SK-N-SH (cell line): ENCODE data around the gene PSD2. TPM values are rescaled to one million over a fixed set of nuclear protein-coding genes. Genes with fewer than 3 reads are reported as not detected.

ENCODE experiments used
- CTCF ChIA-PET: fragments of 300-600, 350-600 bp; formaldehyde crosslinking; extraction: SDS; loops from one replicate; lab custom pipeline; 2021; lab: Yijun Ruan, JAX
- POLR2A ChIA-PET: fragments of 350-600 bp; sonication (Branson Sonifier 250); formaldehyde crosslinking; extraction: SDS; loops from one replicate; lab custom pipeline; 2020; ENCODE audit warnings: antibody characterized with exemption, inconsistent platforms; lab: Yijun Ruan, JAX
- DNase-seq: peaks from one replicate; pipeline ENCODE4 v3.0.0; 2012
- H2AFZ ChIP-seq: fragments of 200-600 bp; sonication (generic); 2 replicates; pipeline ENCODE4 v1.8.1; 2016; ENCODE audit warnings: antibody characterized with exemption, mild to moderate bottlenecking, low read depth
- H3F3A ChIP-seq: fragments of 200-600 bp; sonication (generic); replicated peaks from 2 replicates; pipeline ENCODE3; 2016; ENCODE audit warnings: antibody characterized with exemption, mild to moderate bottlenecking; ENCODE audit not compliant: insufficient read depth
- H3K27ac ChIP-seq, 2 experiments: fragments of 200-500 bp in 1 of 2; fragments of 200-600 bp in 1 of 2; sonication (Bioruptor generic) in 1 of 2; sonication (generic), shearing (Covaris generic) in 1 of 2; 2 replicates each; pipeline versions ENCODE4 v1.5.1 to v1.6.1; 2014 to 2016; ENCODE audit warnings: low read depth in 2 of 2, inconsistent platforms in 1 of 2, low read length in 1 of 2, mild to moderate bottlenecking in 1 of 2, mixed read lengths in 1 of 2
- H3K27me3 ChIP-seq: fragments of 200-600 bp; sonication (generic), shearing (Covaris generic); 2 replicates; pipeline ENCODE4 v1.6.1; 2016; ENCODE audit warnings: mixed run types; ENCODE audit not compliant: insufficient read depth
- H3K36me3 ChIP-seq, 2 experiments: fragments of 200-500 bp in 1 of 2; fragments of 200-600 bp in 1 of 2; sonication (Bioruptor generic) in 1 of 2; sonication (generic) in 1 of 2; replicated peaks in 1 of 2; 2 replicates each; pipeline versions ENCODE3 to v1.5.1; 2014 to 2016; ENCODE audit warnings: low read length in 1 of 2, mild to moderate bottlenecking in 1 of 2; ENCODE audit not compliant: insufficient read depth in 2 of 2, control insufficient read depth in 1 of 2
- H3K4me1 ChIP-seq, 2 experiments: fragments of 200-500 bp in 1 of 2; fragments of 200-600 bp in 1 of 2; sonication (Bioruptor generic) in 1 of 2; sonication (generic), shearing (Covaris generic) in 1 of 2; 2 replicates each; pipeline versions ENCODE4 v1.5.1 to v1.6.1; 2014 to 2016; ENCODE audit warnings: low read depth in 1 of 2, low read length in 1 of 2, mixed run types in 1 of 2; ENCODE audit not compliant: insufficient read depth in 2 of 2, control insufficient read depth in 1 of 2
- H3K4me2 ChIP-seq: fragments of 200-600 bp; sonication (generic), shearing (Covaris generic); 2 replicates; pipeline ENCODE4 v1.6.1; 2017; ENCODE audit warnings: mixed run types
- H3K4me3 ChIP-seq, 2 experiments: fragments of 200-500 bp in 1 of 2; fragments of 200-600 bp in 1 of 2; sonication (Bioruptor generic) in 1 of 2; sonication (generic), shearing (Covaris generic) in 1 of 2; 2 replicates each; pipeline versions ENCODE4 v1.5.1 to v1.8.1; 2014 to 2016; ENCODE audit warnings: low read depth in 2 of 2, inconsistent platforms in 1 of 2, low read length in 1 of 2, mild to moderate bottlenecking in 1 of 2, mixed read lengths in 1 of 2, moderate library complexity in 1 of 2
- H3K79me2 ChIP-seq: fragments of 200-600 bp; sonication (generic); 2 replicates; pipeline ENCODE4 v1.8.1; 2017; ENCODE audit warnings: mild to moderate bottlenecking; ENCODE audit not compliant: insufficient read depth
- H3K9ac ChIP-seq: fragments of 200-600 bp; sonication (generic); 2 replicates; pipeline ENCODE4 v1.6.1; 2017; ENCODE audit warnings: mixed run types
- H3K9me2 ChIP-seq: fragments of 200-600 bp; sonication (generic); 2 replicates; pipeline ENCODE4 v1.6.1; 2017; ENCODE audit warnings: mixed run types
- H3K9me3 ChIP-seq: fragments of 200-600 bp; sonication (generic); 2 replicates; pipeline ENCODE4 v1.6.1; 2017; ENCODE audit warnings: mixed run types, mild to moderate bottlenecking, moderate library complexity
- H4K20me1 ChIP-seq: fragments of 200-600 bp; sonication (generic); 2 replicates; pipeline ENCODE4 v1.6.1; 2017; ENCODE audit warnings: mild to moderate bottlenecking, mixed run types; ENCODE audit not compliant: insufficient read depth
- EP300 ChIP-seq, 2 experiments: IDR thresholded peaks; 2 replicates each; pipeline versions ENCODE4 v1.4.0 to v1.6.1; 2012; ENCODE audit warnings: borderline replicate concordance in 1 of 2, low read depth in 1 of 2, low read length in 1 of 2
- JUND ChIP-seq: IDR thresholded peaks from 2 replicates; pipeline ENCODE4 v1.4.0; 2012
- MXI1 ChIP-seq: IDR thresholded peaks from 2 replicates; pipeline ENCODE4 v1.6.1; 2012; ENCODE audit warnings: mild to moderate bottlenecking, low read depth, low read length, improper control_type of control experiment
- RAD21 ChIP-seq: IDR thresholded peaks from 2 replicates; pipeline ENCODE4 v1.6.1; 2012; ENCODE audit warnings: mild to moderate bottlenecking, low read length
- TAF1 ChIP-seq: IDR thresholded peaks from 2 replicates; pipeline ENCODE4 v1.6.1; 2012; ENCODE audit warnings: low read depth, mild to moderate bottlenecking, low read length, moderate library complexity, borderline replicate concordance
- TCF12 ChIP-seq: IDR thresholded peaks from 2 replicates; pipeline ENCODE4 v1.4.0; 2012
- USF2 ChIP-seq: fragments of 150-350 bp; IDR thresholded peaks from 2 replicates; pipeline ENCODE4 v1.6.1; 2017; ENCODE audit warnings: antibody characterized with exemption, low read length, low read depth, borderline replicate concordance
- WGBS: methylation state at CpG from one replicate; pipeline ENCODE4 v1.1.6; 2017; ENCODE audit warnings: low lambda C conversion rate; 5-methylcytosine and 5-hydroxymethylcytosine counted together
- polyA plus RNA-seq, 3 experiments: library from polyadenylated mRNA; depleted of rRNA; stranded (reverse); fragments of >200 nt; gene quantifications; 2 replicates each; pipeline ENCODE4 v1.2.3, GENCODE V29; 2012
- TF ChIP-seq, protein P1 (sequence below): IDR thresholded peaks from 2 replicates; pipeline ENCODE4 v1.6.1; 2012; ENCODE audit warnings: mild to moderate bottlenecking, low read depth, low read length, moderate library complexity
- TF ChIP-seq, protein P2 (sequence below): fragments of 200-600 bp; sonication (generic); IDR thresholded peaks from 2 replicates; pipeline ENCODE4 v1.6.1; 2017; ENCODE audit warnings: antibody characterized with exemption, mild to moderate bottlenecking, moderate library complexity
- TF ChIP-seq, protein P3 (sequence below): IDR thresholded peaks from 2 replicates; pipeline ENCODE4; 2012
- TF ChIP-seq, protein P4 (sequence below): fragments of 150-350 bp; IDR thresholded peaks from 2 replicates; pipeline ENCODE4 v1.6.1; 2016; ENCODE audit warnings: mild to moderate bottlenecking, low read depth, low read length
- TF ChIP-seq, protein P5 (sequence below): IDR thresholded peaks from 2 replicates; pipeline ENCODE4 v1.4.0; 2012; ENCODE audit warnings: low read depth, borderline replicate concordance

PSD2 gene
- polyA plus RNA-seq, 1 of the 3 experiments (the other 2 are of a cell fraction), result 0.15 TPM

- Histone ChIP-seq H3K4me3 (no peak overlapping the region), H4K20me1 (no peaks in the 10 kb centered on the region), H2AFZ (no peak overlapping the region), H3K4me1 (peaks cover 0 to 5% of the 10 kb centered on the region in 2 experiments; a peak in 1 of 4 replicates), H3K36me3 (no peaks in the 10 kb centered on the region), H3K9me3 (no peaks in the 10 kb centered on the region), H3K27ac (no peak overlapping the region), H3F3A (no peaks in the 10 kb centered on the region), H3K27me3 (no peaks in the 10 kb centered on the region), H3K79me2 (no peaks in the 10 kb centered on the region), H3K4me2 (no peak overlapping the region), H3K9ac (no peak overlapping the region), H3K9me2 (no peaks in the 10 kb centered on the region)
- POLR2A ChIA-PET, result no interaction called here
- 83% methylated on average over 2 of the region's 2 CpGs for WGBS
- CTCF ChIA-PET, result interaction anchor here (1.0 to 23.1 kb wide), 7 partner anchors 16 to 198 kb away, joined by 3 to 627 read pairs (median 10); no protein-coding TSS in a partner anchor
- DNase-seq, result no peak
- TF ChIP-seq TAF1 (no peak), EP300 (IDR thresholded peaks at IDR 0.05; ENCODE audit: borderline replicate concordance in 1 of 2, low read depth in 1 of 2, low read length in 1 of 2) (no peak), TCF12 (no peak), JUND (no peak), USF2 (no peak), MXI1 (no peak), RAD21 (no peak)
- TF ChIP-seq, protein P1, sequence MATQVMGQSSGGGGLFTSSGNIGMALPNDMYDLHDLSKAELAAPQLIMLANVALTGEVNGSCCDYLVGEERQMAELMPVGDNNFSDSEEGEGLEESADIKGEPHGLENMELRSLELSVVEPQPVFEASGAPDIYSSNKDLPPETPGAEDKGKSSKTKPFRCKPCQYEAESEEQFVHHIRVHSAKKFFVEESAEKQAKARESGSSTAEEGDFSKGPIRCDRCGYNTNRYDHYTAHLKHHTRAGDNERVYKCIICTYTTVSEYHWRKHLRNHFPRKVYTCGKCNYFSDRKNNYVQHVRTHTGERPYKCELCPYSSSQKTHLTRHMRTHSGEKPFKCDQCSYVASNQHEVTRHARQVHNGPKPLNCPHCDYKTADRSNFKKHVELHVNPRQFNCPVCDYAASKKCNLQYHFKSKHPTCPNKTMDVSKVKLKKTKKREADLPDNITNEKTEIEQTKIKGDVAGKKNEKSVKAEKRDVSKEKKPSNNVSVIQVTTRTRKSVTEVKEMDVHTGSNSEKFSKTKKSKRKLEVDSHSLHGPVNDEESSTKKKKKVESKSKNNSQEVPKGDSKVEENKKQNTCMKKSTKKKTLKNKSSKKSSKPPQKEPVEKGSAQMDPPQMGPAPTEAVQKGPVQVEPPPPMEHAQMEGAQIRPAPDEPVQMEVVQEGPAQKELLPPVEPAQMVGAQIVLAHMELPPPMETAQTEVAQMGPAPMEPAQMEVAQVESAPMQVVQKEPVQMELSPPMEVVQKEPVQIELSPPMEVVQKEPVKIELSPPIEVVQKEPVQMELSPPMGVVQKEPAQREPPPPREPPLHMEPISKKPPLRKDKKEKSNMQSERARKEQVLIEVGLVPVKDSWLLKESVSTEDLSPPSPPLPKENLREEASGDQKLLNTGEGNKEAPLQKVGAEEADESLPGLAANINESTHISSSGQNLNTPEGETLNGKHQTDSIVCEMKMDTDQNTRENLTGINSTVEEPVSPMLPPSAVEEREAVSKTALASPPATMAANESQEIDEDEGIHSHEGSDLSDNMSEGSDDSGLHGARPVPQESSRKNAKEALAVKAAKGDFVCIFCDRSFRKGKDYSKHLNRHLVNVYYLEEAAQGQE, result no peak
- TF ChIP-seq, protein P2, sequence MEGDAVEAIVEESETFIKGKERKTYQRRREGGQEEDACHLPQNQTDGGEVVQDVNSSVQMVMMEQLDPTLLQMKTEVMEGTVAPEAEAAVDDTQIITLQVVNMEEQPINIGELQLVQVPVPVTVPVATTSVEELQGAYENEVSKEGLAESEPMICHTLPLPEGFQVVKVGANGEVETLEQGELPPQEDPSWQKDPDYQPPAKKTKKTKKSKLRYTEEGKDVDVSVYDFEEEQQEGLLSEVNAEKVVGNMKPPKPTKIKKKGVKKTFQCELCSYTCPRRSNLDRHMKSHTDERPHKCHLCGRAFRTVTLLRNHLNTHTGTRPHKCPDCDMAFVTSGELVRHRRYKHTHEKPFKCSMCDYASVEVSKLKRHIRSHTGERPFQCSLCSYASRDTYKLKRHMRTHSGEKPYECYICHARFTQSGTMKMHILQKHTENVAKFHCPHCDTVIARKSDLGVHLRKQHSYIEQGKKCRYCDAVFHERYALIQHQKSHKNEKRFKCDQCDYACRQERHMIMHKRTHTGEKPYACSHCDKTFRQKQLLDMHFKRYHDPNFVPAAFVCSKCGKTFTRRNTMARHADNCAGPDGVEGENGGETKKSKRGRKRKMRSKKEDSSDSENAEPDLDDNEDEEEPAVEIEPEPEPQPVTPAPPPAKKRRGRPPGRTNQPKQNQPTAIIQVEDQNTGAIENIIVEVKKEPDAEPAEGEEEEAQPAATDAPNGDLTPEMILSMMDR, result no peak
- TF ChIP-seq, protein P3, sequence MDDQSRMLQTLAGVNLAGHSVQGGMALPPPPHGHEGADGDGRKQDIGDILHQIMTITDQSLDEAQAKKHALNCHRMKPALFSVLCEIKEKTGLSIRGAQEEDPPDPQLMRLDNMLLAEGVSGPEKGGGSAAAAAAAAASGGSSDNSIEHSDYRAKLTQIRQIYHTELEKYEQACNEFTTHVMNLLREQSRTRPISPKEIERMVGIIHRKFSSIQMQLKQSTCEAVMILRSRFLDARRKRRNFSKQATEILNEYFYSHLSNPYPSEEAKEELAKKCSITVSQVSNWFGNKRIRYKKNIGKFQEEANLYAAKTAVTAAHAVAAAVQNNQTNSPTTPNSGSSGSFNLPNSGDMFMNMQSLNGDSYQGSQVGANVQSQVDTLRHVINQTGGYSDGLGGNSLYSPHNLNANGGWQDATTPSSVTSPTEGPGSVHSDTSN, result no peak
- TF ChIP-seq, protein P4, sequence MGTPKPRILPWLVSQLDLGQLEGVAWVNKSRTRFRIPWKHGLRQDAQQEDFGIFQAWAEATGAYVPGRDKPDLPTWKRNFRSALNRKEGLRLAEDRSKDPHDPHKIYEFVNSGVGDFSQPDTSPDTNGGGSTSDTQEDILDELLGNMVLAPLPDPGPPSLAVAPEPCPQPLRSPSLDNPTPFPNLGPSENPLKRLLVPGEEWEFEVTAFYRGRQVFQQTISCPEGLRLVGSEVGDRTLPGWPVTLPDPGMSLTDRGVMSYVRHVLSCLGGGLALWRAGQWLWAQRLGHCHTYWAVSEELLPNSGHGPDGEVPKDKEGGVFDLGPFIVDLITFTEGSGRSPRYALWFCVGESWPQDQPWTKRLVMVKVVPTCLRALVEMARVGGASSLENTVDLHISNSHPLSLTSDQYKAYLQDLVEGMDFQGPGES, result no peak
- TF ChIP-seq, protein P5, sequence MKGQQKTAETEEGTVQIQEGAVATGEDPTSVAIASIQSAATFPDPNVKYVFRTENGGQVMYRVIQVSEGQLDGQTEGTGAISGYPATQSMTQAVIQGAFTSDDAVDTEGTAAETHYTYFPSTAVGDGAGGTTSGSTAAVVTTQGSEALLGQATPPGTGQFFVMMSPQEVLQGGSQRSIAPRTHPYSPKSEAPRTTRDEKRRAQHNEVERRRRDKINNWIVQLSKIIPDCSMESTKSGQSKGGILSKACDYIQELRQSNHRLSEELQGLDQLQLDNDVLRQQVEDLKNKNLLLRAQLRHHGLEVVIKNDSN, result no peak
Observed at GRCh38 chr5:139770722-139771121, 24.9 kb upstream of the PSD2 start.
